Thymus (tissue), 11 donors: ENCODE measurements around the gene LRRC74A. TPM values are rescaled to one million over a fixed set of nuclear protein-coding genes. Genes with fewer than 3 reads are reported as not detected.

Experiments used
- DNase-seq, 9 donors: peaks; one replicate each; pipeline ENCODE4 v3.0.0-alpha.2; 2013; ENCODE audit warnings: low spot score in 9 of 9, low read depth in 6 of 9, missing footprints in 1 of 9
- H3K27ac ChIP-seq, 2 donors: one replicate each; pipeline ENCODE4 v1.5.1; 2013; ENCODE audit warnings: control low read depth in 1 of 2, low read depth in 1 of 2, low read length in 1 of 2, mild to moderate bottlenecking in 1 of 2, moderate library complexity in 1 of 2
- H3K27me3 ChIP-seq, 2 donors: one replicate each; pipeline ENCODE4 v1.5.1; 2013; ENCODE audit warnings: low read length in 1 of 2; ENCODE audit not compliant: control insufficient read depth in 2 of 2, insufficient read depth in 1 of 2
- H3K36me3 ChIP-seq, 2 donors: one replicate each; pipeline ENCODE4 v1.5.1; 2013; ENCODE audit warnings: low read length in 1 of 2, mild to moderate bottlenecking in 1 of 2, moderate library complexity in 1 of 2; ENCODE audit not compliant: control insufficient read depth in 2 of 2, insufficient read depth in 2 of 2
- H3K4me1 ChIP-seq, 2 donors: one replicate each; pipeline ENCODE4 v1.5.1; 2013; ENCODE audit warnings: low read length in 2 of 2; ENCODE audit not compliant: control insufficient read depth in 2 of 2, insufficient read depth in 2 of 2
- H3K4me3 ChIP-seq, 2 donors: one replicate each; pipeline ENCODE4 v1.5.1; 2013; ENCODE audit warnings: low read length in 2 of 2, control low read depth in 1 of 2, mild to moderate bottlenecking in 1 of 2
- H3K9me3 ChIP-seq, 2 donors: one replicate each; pipeline ENCODE4 v1.5.1; 2013; ENCODE audit warnings: low read length in 1 of 2, mild to moderate bottlenecking in 1 of 2; ENCODE audit not compliant: control insufficient read depth in 2 of 2, insufficient read depth in 1 of 2
- WGBS: extraction: QIAGEN DNeasy Blood & Tissue Kit; methylation state at CpG from one replicate; pipeline ENCODE4 v1.1.7; 2013; 5-methylcytosine and 5-hydroxymethylcytosine counted together
- polyA plus RNA-seq: library from polyadenylated mRNA; stranded (reverse); fragments of 200-250 nt; gene quantifications from one replicate; pipeline ENCODE4 v1.2.3, GENCODE V29; 2013
- total RNA-seq: library from RNA; stranded (reverse); fragments of 120-200 nt; gene quantifications from one replicate; pipeline ENCODE4 v1.2.4, GENCODE V29; 2013
- donor health status: healthy.

LRRC74A gene
- total and polyA plus RNA-seq, 2 donors, result not detected

- Histone ChIP-seq H3K27ac (no peak overlapping the region), H3K36me3 (no peaks in the 10 kb centered on the region)
These were observed 6.8 kb downstream of the LRRC74A start for GRCh38 chr14:76833011-76833410.

DNA sequence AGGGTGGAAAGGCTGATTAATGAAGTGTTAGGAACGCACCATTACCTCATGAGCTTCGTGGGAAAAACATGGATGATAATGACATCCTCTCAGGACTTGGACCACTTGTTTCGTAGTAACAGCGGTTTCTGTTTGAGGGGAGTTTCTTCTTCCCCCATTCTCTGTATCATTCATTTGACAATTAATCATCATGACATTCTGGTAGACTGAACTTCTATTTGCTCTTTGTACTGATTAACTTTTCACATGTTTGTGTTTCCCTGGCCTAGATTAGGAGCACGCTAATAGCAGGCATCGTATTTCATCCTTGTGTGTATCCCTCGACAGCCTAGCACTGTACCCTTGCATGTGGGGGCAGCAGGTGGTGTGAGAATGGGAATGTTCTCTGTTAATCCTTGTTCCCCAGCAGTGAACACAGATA, 8.0 kb downstream of the LRRC74A start:
- H3K36me3 ChIP-seq, result no peaks in the 10 kb centered on the region
- 94% methylated on average over 7 of the region's 7 CpGs for WGBS
- DNase-seq, result no peak
- H3K27me3 ChIP-seq, result peaks cover 0 to 2% of the 10 kb centered on the region in 2 donors
- H3K27ac ChIP-seq, result no peak overlapping the region
- H3K4me3 ChIP-seq, result no peak overlapping the region
- H3K4me1 ChIP-seq, result no peaks in the 10 kb centered on the region
- H3K9me3 ChIP-seq, result no peaks in the 10 kb centered on the region

More at GRCh38 chr14:76833011-76833410, 6.8 kb downstream of the LRRC74A start:
- Histone ChIP-seq H3K4me1 (no peaks in the 10 kb centered on the region), H3K9me3 (no peaks in the 10 kb centered on the region), H3K27me3 (peaks cover 0 to 3% of the 10 kb centered on the region in 2 donors), H3K4me3 (no peak overlapping the region)
- WGBS, result 95% methylated on average over 2 of the region's 2 CpGs
- no peak for DNase-seq

- DNase-seq, result no peak
- no peak overlapping the region for H3K27ac ChIP-seq
- no peaks in the 10 kb centered on the region for H3K4me1 ChIP-seq
- H3K36me3 ChIP-seq, result no peaks in the 10 kb centered on the region
- H3K9me3 ChIP-seq, result no peaks in the 10 kb centered on the region
- peaks cover 0 to 2% of the 10 kb centered on the region in 2 donors for H3K27me3 ChIP-seq
- 95% methylated on average over 13 of the region's 13 CpGs for WGBS
- H3K4me3 ChIP-seq, result no peak overlapping the region
These were observed 9.9 kb downstream of the LRRC74A start for GRCh38 chr14:76836029-76836630.

DNA sequence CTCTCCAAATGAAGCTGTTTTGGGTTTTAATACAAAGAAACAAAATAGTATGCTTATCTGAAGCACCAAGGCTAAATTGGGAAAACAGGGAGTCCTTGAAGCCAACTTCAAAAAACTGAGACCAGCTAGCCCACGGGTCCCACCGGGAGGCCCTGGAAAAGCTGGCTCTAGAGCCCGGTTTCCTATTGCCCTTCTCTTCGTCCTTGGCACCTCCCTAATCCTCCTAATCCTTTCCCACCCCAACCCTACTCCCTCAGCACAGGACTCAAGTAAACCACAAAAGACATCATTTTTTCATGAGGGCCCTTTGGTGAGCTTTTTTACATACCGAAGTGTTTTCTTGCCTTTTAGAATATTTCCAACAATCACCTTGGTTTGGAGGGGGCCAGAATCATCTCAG, 11.3 kb downstream of the LRRC74A start:
- DNase-seq, result no peak
- no peaks in the 10 kb centered on the region for H3K4me1 ChIP-seq
- H3K9me3 ChIP-seq, result no peaks in the 10 kb centered on the region
- 93% methylated on average over 5 of the region's 5 CpGs for WGBS
- H3K36me3 ChIP-seq, result no peaks in the 10 kb centered on the region
- H3K27ac ChIP-seq, result no peak overlapping the region
- no peak overlapping the region for H3K4me3 ChIP-seq
- peaks cover 0 to 2% of the 10 kb centered on the region in 2 donors for H3K27me3 ChIP-seq

- Histone ChIP-seq H3K36me3 (no peaks in the 10 kb centered on the region), H3K4me3 (no peak overlapping the region), H3K4me1 (no peaks in the 10 kb centered on the region), H3K9me3 (no peaks in the 10 kb centered on the region), H3K27ac (no peak overlapping the region), H3K27me3 (no peaks in the 10 kb centered on the region)
- DNase-seq, result no peak
These were observed 16.2 kb downstream of the LRRC74A start for GRCh38 chr14:76842414-76842813.

DNA sequence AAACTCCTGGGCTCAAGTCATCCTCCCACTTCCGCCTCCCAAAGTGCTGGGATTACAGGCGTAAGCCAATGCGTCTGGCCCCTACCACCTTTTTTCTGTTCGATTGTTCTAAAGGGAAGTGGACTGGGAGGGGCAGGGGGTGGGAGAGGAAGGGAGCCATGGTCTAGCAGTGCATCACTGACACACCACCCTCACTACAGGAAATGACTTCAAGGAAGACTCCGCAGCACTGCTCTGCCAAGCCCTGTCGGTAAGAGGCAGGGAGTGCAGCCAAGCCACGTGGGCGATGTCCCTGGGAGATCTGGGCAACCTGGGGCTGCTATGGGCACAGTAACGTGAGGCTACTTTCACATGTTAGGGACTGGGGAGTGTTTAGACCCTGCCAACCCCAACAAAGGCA, 18.0 kb downstream of the LRRC74A start:
- 60% methylated on average over 9 of the region's 9 CpGs for WGBS
- H3K4me1 ChIP-seq, result no peaks in the 10 kb centered on the region
- H3K4me3 ChIP-seq, result no peak overlapping the region
- H3K27ac ChIP-seq, result no peak overlapping the region
- DNase-seq, result peak in 2 of 9 donors; percentile 29 to 55
- H3K9me3 ChIP-seq, result no peaks in the 10 kb centered on the region
- H3K36me3 ChIP-seq, result no peaks in the 10 kb centered on the region
- no peaks in the 10 kb centered on the region for H3K27me3 ChIP-seq

GRCh38 chr14:76846331-76847047, 20.3 kb downstream of the LRRC74A start:
- H3K4me3 ChIP-seq, result no peak overlapping the region
- no peaks in the 10 kb centered on the region for H3K9me3 ChIP-seq
- H3K27ac ChIP-seq, result no peak overlapping the region
- DNase-seq, result no peak
- H3K4me1 ChIP-seq, result no peaks in the 10 kb centered on the region
- H3K36me3 ChIP-seq, result no peaks in the 10 kb centered on the region
- H3K27me3 ChIP-seq, result no peaks in the 10 kb centered on the region
- 76% methylated on average over 7 of the region's 7 CpGs for WGBS

DNA sequence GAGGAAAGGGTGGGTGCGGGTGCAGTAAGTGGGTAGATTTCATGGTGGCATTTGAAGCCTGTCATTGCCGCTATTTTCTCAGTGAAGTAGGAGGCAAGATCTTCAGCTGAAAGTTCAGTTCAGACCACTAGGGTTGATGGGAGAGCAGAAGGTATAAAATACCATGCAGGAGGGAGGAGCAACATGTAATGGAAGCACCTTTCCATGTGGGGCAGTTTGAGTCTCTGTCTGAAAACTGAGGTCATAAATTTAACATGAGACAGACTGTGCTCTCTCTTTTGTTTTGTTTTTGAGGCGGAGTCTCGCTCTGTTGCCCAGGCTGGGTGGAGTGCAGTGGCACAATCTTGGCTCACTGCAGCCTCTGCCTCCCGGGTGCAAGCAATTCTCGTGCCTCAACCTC, 22.7 kb downstream of the LRRC74A start:
- Histone ChIP-seq H3K27me3 (no peaks in the 10 kb centered on the region), H3K36me3 (no peaks in the 10 kb centered on the region), H3K27ac (no peak overlapping the region), H3K4me1 (no peaks in the 10 kb centered on the region), H3K4me3 (no peak overlapping the region), H3K9me3 (no peaks in the 10 kb centered on the region)
- DNase-seq, result no peak
- WGBS, result 95% methylated on average over 6 of the region's 6 CpGs

DNA sequence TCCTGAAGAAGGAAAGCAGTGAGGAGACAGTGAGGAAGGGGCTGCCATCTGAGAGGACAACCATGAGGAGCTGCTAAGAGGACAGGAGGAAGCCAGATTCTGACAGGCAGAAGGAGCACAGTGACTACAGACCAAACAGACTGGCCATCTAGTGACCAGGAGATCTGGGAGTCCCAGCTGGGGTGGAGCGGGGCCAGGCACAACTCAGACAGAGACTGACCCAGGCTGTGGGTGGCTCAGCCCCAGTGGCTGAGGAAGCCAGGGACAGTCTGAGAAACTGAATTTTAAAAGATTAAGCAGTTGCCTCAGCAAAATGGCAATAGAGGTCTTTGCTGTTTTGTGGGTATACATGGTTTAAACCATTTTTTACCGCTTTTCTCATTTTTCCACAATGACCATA, 28.9 kb downstream of the LRRC74A start:
- 98% methylated on average over 2 of the region's 2 CpGs for WGBS
- H3K36me3 ChIP-seq, result no peaks in the 10 kb centered on the region
- no peaks in the 10 kb centered on the region for H3K4me1 ChIP-seq
- DNase-seq, result no peak
- H3K27ac ChIP-seq, result no peak overlapping the region
- no peaks in the 10 kb centered on the region for H3K27me3 ChIP-seq
- no peaks in the 10 kb centered on the region for H3K9me3 ChIP-seq
- no peak overlapping the region for H3K4me3 ChIP-seq
